ENCODE results near the gene HIPK2.

- TF ChIP-seq CTCF (IDR thresholded peaks at IDR 0.05; ENCODE audit: low read length) = no peak
- no peak for TF ChIP-seq EZH2 (IDR thresholded peaks at IDR 0.05; ENCODE audit: borderline replicate concordance, low read length)
These were observed 206.1 kb downstream of the HIPK2 start for GRCh38 chr7:139571651-139572050.

All from OCI-LY1 (cell line).